Loucy (cell line): ENCODE measurements around the gene TSC2.

ENCODE experiments used
- EZH2phosphoT487 ChIP-seq: fragments of 200-600 bp; IDR thresholded peaks from 2 replicates; pipeline ENCODE4 v1.6.1; 2018; ENCODE audit warnings: antibody characterized with exemption, mild to moderate bottlenecking, moderate library complexity, borderline replicate concordance
- TF ChIP-seq, protein P1 (sequence below): fragments of 200-600 bp; sonication (generic); conservative IDR thresholded peaks from 2 replicates; pipeline ENCODE4 v1.5.1; 2014; ENCODE audit warnings: mild to moderate bottlenecking, antibody characterized with exemption, low read length

DNA sequence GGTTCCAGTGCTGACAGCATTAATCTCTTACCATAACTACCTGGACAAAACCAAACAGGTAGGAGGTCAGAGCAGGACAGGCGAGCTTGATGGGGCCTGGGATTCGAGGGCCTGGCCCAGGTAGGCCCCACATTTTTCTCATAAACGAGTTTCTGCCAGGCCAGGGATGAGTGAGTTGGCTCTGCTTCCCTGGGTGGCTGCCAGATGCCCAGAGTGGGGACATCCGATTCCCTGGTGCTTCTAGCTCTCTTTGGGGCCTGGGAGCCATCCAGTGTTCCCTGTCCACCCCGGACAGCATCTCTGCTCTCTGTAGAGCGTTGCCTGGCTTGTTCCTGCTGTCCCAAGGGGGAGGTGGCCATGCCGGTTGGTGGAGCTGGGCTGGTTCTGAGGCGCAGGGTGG, 25.1 kb downstream of the TSC2 start:
- TF ChIP-seq, protein P1, sequence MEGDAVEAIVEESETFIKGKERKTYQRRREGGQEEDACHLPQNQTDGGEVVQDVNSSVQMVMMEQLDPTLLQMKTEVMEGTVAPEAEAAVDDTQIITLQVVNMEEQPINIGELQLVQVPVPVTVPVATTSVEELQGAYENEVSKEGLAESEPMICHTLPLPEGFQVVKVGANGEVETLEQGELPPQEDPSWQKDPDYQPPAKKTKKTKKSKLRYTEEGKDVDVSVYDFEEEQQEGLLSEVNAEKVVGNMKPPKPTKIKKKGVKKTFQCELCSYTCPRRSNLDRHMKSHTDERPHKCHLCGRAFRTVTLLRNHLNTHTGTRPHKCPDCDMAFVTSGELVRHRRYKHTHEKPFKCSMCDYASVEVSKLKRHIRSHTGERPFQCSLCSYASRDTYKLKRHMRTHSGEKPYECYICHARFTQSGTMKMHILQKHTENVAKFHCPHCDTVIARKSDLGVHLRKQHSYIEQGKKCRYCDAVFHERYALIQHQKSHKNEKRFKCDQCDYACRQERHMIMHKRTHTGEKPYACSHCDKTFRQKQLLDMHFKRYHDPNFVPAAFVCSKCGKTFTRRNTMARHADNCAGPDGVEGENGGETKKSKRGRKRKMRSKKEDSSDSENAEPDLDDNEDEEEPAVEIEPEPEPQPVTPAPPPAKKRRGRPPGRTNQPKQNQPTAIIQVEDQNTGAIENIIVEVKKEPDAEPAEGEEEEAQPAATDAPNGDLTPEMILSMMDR, result no peak
- TF ChIP-seq EZH2phosphoT487, result no peak
